AG10803 (cell line): ENCODE measurements around the gene REV1.

ENCODE experiments used
- DNase-seq: peaks from one replicate; pipeline ENCODE4 v3.0.0; 2010; ENCODE audit warnings: low read depth
- H3K4me3 ChIP-seq: 2 replicates; pipeline ENCODE4 v1.5.1; 2011; ENCODE audit warnings: mild to moderate bottlenecking, low read length, control low read depth
- CTCF ChIP-seq: conservative IDR thresholded peaks from 2 replicates; pipeline ENCODE4 v1.5.1; 2011; ENCODE audit warnings: mild to moderate bottlenecking, low read length, control low read depth, inconsistent platforms

REV1 gene

GRCh38 chr2:99489761-99490622 is at the start of gene REV1:
REV1 (minus strand) TSS chr2:99490017; CDS start chr2:99464975, 25,042 bp downstream.
- H3K4me3 ChIP-seq, result peak within 1 kb of the TSS; percentile 91
- peak; percentile 67 for TF ChIP-seq CTCF
- peak; percentile 92 for DNase-seq

- TF ChIP-seq CTCF, result no peak
- DNase-seq, result no peak
- no peak overlapping the region for H3K4me3 ChIP-seq
Observed at GRCh38 chr2:99537910-99538485, 48.2 kb upstream of the REV1 start.

- no peak for TF ChIP-seq CTCF
- H3K4me3 ChIP-seq, result no peak overlapping the region
- DNase-seq, result no peak
Observed at GRCh38 chr2:99524056-99524455, 34.2 kb upstream of the REV1 start.

- no peak overlapping the region for H3K4me3 ChIP-seq
- TF ChIP-seq CTCF, result no peak
- no peak for DNase-seq
Observed at GRCh38 chr2:99522157-99522556, 32.3 kb upstream of the REV1 start.

GRCh38 chr2:99520813-99521212 is 31.0 kb upstream of the REV1 start:
- no peak for DNase-seq

GRCh38 chr2:99520195-99520594 is 30.4 kb upstream of the REV1 start:
- no peak overlapping the region for H3K4me3 ChIP-seq
- DNase-seq, result no peak
- TF ChIP-seq CTCF, result no peak

More at GRCh38 chr2:99520813-99521212, 31.0 kb upstream of the REV1 start:
- no peak overlapping the region for H3K4me3 ChIP-seq
- TF ChIP-seq CTCF, result no peak

- no peak for TF ChIP-seq CTCF
- no peak overlapping the region for H3K4me3 ChIP-seq
- DNase-seq, result no peak
Observed at GRCh38 chr2:99514357-99514756, 24.5 kb upstream of the REV1 start.
